Measurements from ENCODE around the gene PVALEF. TPM values are rescaled to one million over a fixed set of nuclear protein-coding genes. Genes with fewer than 3 reads are reported as not detected.

PVALEF gene
- total RNA-seq, 1 donor, result not detected

GRCh38 chr17:81147701-81148100 lies 17.6 kb upstream of the PVALEF start:
- DNase-seq (ENCODE audit: insufficient read length, low spot score, missing footprints), result peak; percentile 92
- no peak for TF ChIP-seq CTCF (IDR thresholded peaks at IDR 0.05; ENCODE audit: extremely low read depth, low read depth, low read length)
- H3K4me2 ChIP-seq (ENCODE audit: insufficient read depth, low read length), result no peak overlapping the region

GRCh38 chr17:81148571-81148970 lies 16.7 kb upstream of the PVALEF start:
- no peaks in the 10 kb centered on the region for H3K4me1 ChIP-seq (ENCODE audit: insufficient read depth, low read length)
- no peak overlapping the region for H2AFZ ChIP-seq (ENCODE audit: low read length)
- H4K20me1 ChIP-seq (ENCODE audit: insufficient read depth, low read length), result no peaks in the 10 kb centered on the region
- no peak for DNase-seq (ENCODE audit: insufficient read length, low spot score, missing footprints)
- no peaks in the 10 kb centered on the region for H3K36me3 ChIP-seq (ENCODE audit: insufficient read depth, low read length)
- H3K27me3 ChIP-seq (ENCODE audit: insufficient read depth, low read length), result no peaks in the 10 kb centered on the region
- no peak overlapping the region for H3K4me3 ChIP-seq (ENCODE audit: insufficient read depth, low read length)
- H3K79me2 ChIP-seq (ENCODE audit: insufficient read depth, low read length), result no peaks in the 10 kb centered on the region
- no peaks in the 10 kb centered on the region for H3K9me3 ChIP-seq (ENCODE audit: low read depth, low read length)
- no peak for TF ChIP-seq CTCF (IDR thresholded peaks at IDR 0.05; ENCODE audit: extremely low read depth, low read depth, low read length)
- no peak overlapping the region for H3K27ac ChIP-seq (ENCODE audit: low read depth, low read length)
- no peak overlapping the region for H3K4me2 ChIP-seq (ENCODE audit: insufficient read depth, low read length)

More at GRCh38 chr17:81147701-81148100, 17.6 kb upstream of the PVALEF start:
- no peak overlapping the region for H3K4me3 ChIP-seq (ENCODE audit: insufficient read depth, low read length)
- H3K79me2 ChIP-seq (ENCODE audit: insufficient read depth, low read length), result no peaks in the 10 kb centered on the region
- H2AFZ ChIP-seq (ENCODE audit: low read length), result no peak overlapping the region
- H3K36me3 ChIP-seq (ENCODE audit: insufficient read depth, low read length), result no peaks in the 10 kb centered on the region
- H3K4me1 ChIP-seq (ENCODE audit: insufficient read depth, low read length), result no peaks in the 10 kb centered on the region
- H4K20me1 ChIP-seq (ENCODE audit: insufficient read depth, low read length), result no peaks in the 10 kb centered on the region
- H3K27ac ChIP-seq (ENCODE audit: low read depth, low read length), result no peak overlapping the region
- H3K9me3 ChIP-seq (ENCODE audit: low read depth, low read length), result no peaks in the 10 kb centered on the region
- no peaks in the 10 kb centered on the region for H3K27me3 ChIP-seq (ENCODE audit: insufficient read depth, low read length)

GRCh38 chr17:81148986-81149533 lies 16.2 kb upstream of the PVALEF start:
- Histone ChIP-seq H3K27ac (ENCODE audit: low read depth, low read length) (no peak overlapping the region), H3K36me3 (ENCODE audit: insufficient read depth, low read length) (no peaks in the 10 kb centered on the region), H3K4me3 (ENCODE audit: insufficient read depth, low read length) (no peak overlapping the region), H2AFZ (ENCODE audit: low read length) (no peak overlapping the region), H3K4me1 (ENCODE audit: insufficient read depth, low read length) (no peaks in the 10 kb centered on the region), H3K27me3 (ENCODE audit: insufficient read depth, low read length) (no peaks in the 10 kb centered on the region), H3K4me2 (ENCODE audit: insufficient read depth, low read length) (no peak overlapping the region), H3K79me2 (ENCODE audit: insufficient read depth, low read length) (no peaks in the 10 kb centered on the region), H4K20me1 (ENCODE audit: insufficient read depth, low read length) (no peaks in the 10 kb centered on the region), H3K9me3 (ENCODE audit: low read depth, low read length) (no peaks in the 10 kb centered on the region)
- TF ChIP-seq CTCF (IDR thresholded peaks at IDR 0.05; ENCODE audit: extremely low read depth, low read depth, low read length), result no peak
- DNase-seq (ENCODE audit: insufficient read length, low spot score, missing footprints), result no peak

GRCh38 chr17:81150377-81151077 lies 14.8 kb upstream of the PVALEF start:
- Histone ChIP-seq H3K79me2 (ENCODE audit: insufficient read depth, low read length) (no peaks in the 10 kb centered on the region), H4K20me1 (ENCODE audit: insufficient read depth, low read length) (no peaks in the 10 kb centered on the region), H3K27me3 (ENCODE audit: insufficient read depth, low read length) (no peaks in the 10 kb centered on the region), H3K27ac (ENCODE audit: low read depth, low read length) (no peak overlapping the region), H3K36me3 (ENCODE audit: insufficient read depth, low read length) (no peaks in the 10 kb centered on the region), H2AFZ (ENCODE audit: low read length) (no peak overlapping the region), H3K4me2 (ENCODE audit: insufficient read depth, low read length) (no peak overlapping the region), H3K9me3 (ENCODE audit: low read depth, low read length) (no peaks in the 10 kb centered on the region), H3K4me1 (ENCODE audit: insufficient read depth, low read length) (no peaks in the 10 kb centered on the region), H3K4me3 (ENCODE audit: insufficient read depth, low read length) (no peak overlapping the region)
- no peak for DNase-seq (ENCODE audit: insufficient read length, low spot score, missing footprints)
- TF ChIP-seq CTCF (IDR thresholded peaks at IDR 0.05; ENCODE audit: extremely low read depth, low read depth, low read length), result no peak
